Endodermal cell (in vitro differentiated cells): Measurements from ENCODE around the gene CMIP. TPM values are rescaled to one million over a fixed set of nuclear protein-coding genes. Genes with fewer than 3 reads are reported as not detected.
A peak's percentile ranks its signal among the peaks of the same experiment; 100 is the strongest.

Experiments used
- DNase-seq: peaks from one replicate; pipeline ENCODE4 v3.0.0-alpha.2; 2017
- H3K27ac ChIP-seq: 2 replicates; pipeline ENCODE4 v1.5.1; 2013; ENCODE audit warnings: mild to moderate bottlenecking, low read depth, low read length, moderate library complexity
- H3K27me3 ChIP-seq: 2 replicates; pipeline ENCODE4 v1.6.1; 2013; ENCODE audit warnings: mild to moderate bottlenecking, low read length, moderate library complexity; ENCODE audit not compliant: insufficient read depth, control insufficient read depth, poor library complexity, severe bottlenecking
- H3K36me3 ChIP-seq: 2 replicates; pipeline ENCODE4 v1.7.0; 2013; ENCODE audit warnings: mild to moderate bottlenecking, low read length, moderate library complexity; ENCODE audit not compliant: control insufficient read depth, insufficient read depth
- H3K4me1 ChIP-seq: one replicate; pipeline ENCODE4 v1.7.0; 2013; ENCODE audit warnings: low read length; ENCODE audit not compliant: control insufficient read depth, insufficient read depth
- H3K4me3 ChIP-seq: 2 replicates; pipeline ENCODE4 v1.5.1; 2013; ENCODE audit warnings: mild to moderate bottlenecking, low read length, moderate library complexity
- H3K9ac ChIP-seq: 2 replicates; pipeline ENCODE4 v1.6.1; 2013; ENCODE audit warnings: mild to moderate bottlenecking, low read length, moderate library complexity; ENCODE audit not compliant: poor library complexity, severe bottlenecking; ENCODE audit errors: extremely low read depth
- H3K9me3 ChIP-seq: 2 replicates; pipeline ENCODE4 v1.6.1; 2013; ENCODE audit warnings: mild to moderate bottlenecking, low read length, moderate library complexity; ENCODE audit not compliant: control insufficient read depth
- H3K27ac Mint-ChIP-seq: 2 replicates; pipeline ENCODE4 v1.8.0; 2020; ENCODE audit warnings: mixed read lengths
- H3K27me3 Mint-ChIP-seq: 2 replicates; pipeline ENCODE4 v1.8.0; 2021; ENCODE audit warnings: mild to moderate bottlenecking, mixed read lengths; ENCODE audit not compliant: insufficient read depth
- H3K36me3 Mint-ChIP-seq: 2 replicates; pipeline ENCODE4 v1.8.0; 2020; ENCODE audit warnings: low read depth, mixed read lengths
- H3K4me1 Mint-ChIP-seq: 2 replicates; pipeline ENCODE4 v1.8.0; 2020; ENCODE audit warnings: mixed read lengths
- H3K4me3 Mint-ChIP-seq: 2 replicates; pipeline ENCODE4 v1.8.0; 2020; ENCODE audit warnings: mild to moderate bottlenecking, moderate library complexity, mixed read lengths
- H3K9me3 Mint-ChIP-seq: 2 replicates; pipeline ENCODE4 v1.8.0; 2020; ENCODE audit warnings: mild to moderate bottlenecking, mixed read lengths
- WGBS, 2 experiments: methylation state at CpG; one replicate each; pipeline versions ENCODE4 v1.1.5 to v1.1.7; 2013; ENCODE audit warnings: missing lambda C conversion rate in 2 of 2, mixed read lengths in 1 of 2; ENCODE audit not compliant: insufficient coverage in 1 of 2, insufficient read length in 1 of 2; 5-methylcytosine and 5-hydroxymethylcytosine counted together
- total RNA-seq, 2 donors: library from RNA; stranded (reverse); fragmentation: NEBNext Ultra II Directional in 1 of 2; extraction: Animal tissue kit (Norgen Biotek cat#: 25700) in 1 of 2; gene quantifications; 2 replicates in 1 of 2; 3 replicates in 1 of 2; pipeline ENCODE4 v1.2.1, GENCODE V29; 2021
- TF ChIP-seq, protein P1 (sequence below): fragments of 200-600 bp; sonication (generic); conservative IDR thresholded peaks from 2 replicates; pipeline ENCODE4 v1.5.0; 2021; ENCODE audit warnings: antibody characterized with exemption, mild to moderate bottlenecking

Gene CMIP
- total RNA-seq, 2 donors from 2014 or later, result 64.0 to 64.7 TPM

DNA sequence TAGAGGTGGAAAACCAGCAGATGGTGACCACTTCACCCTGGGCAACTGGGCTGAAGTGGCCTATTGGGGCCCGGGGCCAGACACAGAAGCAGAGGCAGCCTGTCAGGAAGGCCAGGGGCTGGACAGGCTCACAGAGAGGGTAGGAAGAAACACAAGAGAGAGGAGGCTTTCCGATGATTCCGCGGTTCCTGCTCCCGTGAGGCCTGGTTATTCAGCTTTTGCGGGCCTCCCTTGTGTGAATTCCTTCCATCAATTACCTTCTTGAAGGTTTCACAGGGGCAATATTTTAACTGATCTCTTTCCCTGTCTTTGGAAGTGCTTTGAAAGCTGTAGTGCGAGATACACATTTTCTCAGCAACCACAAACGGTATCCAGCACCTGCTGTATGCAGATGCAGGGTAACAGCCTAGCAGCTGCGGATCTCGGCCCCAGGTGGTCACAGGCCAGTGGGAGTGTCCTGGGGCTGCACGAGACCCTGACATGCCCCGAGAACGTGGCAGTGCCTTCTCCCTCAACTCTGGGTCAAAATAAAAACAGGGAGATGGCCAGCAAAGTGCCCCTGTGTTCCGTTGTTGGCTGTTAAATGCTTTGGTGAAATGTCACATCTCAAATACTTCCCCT is 11.6 kb upstream of the CMIP start:
- H3K27ac Mint-ChIP-seq, result no peak overlapping the region
- no peak for DNase-seq
- Histone ChIP-seq H3K4me3 (no peak overlapping the region), H3K9ac (no peak overlapping the region), H3K4me1 (peaks cover 3% of the 10 kb centered on the region), H3K27me3 (no peaks in the 10 kb centered on the region), H3K27ac (peak overlapping the region; percentile 73), H3K36me3 (no peaks in the 10 kb centered on the region), H3K9me3 (no peaks in the 10 kb centered on the region)
- H3K4me1 Mint-ChIP-seq, result peaks cover 23% of the 10 kb centered on the region
- WGBS, 2 experiments, result 73 to 76% methylated on average over 10 to 14 of the region's 14 CpGs
- H3K36me3 Mint-ChIP-seq, result no peaks in the 10 kb centered on the region
- peaks cover 7% of the 10 kb centered on the region for H3K27me3 Mint-ChIP-seq
- TF ChIP-seq, protein P1, sequence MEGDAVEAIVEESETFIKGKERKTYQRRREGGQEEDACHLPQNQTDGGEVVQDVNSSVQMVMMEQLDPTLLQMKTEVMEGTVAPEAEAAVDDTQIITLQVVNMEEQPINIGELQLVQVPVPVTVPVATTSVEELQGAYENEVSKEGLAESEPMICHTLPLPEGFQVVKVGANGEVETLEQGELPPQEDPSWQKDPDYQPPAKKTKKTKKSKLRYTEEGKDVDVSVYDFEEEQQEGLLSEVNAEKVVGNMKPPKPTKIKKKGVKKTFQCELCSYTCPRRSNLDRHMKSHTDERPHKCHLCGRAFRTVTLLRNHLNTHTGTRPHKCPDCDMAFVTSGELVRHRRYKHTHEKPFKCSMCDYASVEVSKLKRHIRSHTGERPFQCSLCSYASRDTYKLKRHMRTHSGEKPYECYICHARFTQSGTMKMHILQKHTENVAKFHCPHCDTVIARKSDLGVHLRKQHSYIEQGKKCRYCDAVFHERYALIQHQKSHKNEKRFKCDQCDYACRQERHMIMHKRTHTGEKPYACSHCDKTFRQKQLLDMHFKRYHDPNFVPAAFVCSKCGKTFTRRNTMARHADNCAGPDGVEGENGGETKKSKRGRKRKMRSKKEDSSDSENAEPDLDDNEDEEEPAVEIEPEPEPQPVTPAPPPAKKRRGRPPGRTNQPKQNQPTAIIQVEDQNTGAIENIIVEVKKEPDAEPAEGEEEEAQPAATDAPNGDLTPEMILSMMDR, result no peak
- no peaks in the 10 kb centered on the region for H3K9me3 Mint-ChIP-seq
- no peak overlapping the region for H3K4me3 Mint-ChIP-seq

DNA sequence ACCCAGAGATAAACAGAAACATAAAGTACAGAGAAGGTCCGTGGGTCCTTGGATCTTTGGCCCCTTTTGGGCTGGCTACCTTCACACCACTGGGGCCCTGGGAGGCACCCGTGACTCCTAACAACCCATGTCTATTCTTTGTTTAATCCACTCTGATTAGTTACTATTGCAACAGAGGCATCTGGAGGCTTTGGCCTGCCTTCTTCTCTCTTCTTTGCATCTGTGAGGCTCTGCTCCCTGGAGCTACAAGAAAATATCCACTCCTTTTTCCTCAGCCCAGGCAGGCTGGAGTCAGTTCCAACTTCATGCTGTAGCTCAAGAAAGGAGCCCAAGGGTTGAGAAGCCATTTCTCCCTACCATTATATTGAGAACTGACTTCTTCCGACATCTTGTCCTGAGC is 9.5 kb upstream of the CMIP start:
- Mint-ChIP-seq H3K36me3 (no peaks in the 10 kb centered on the region), H3K27me3 (peaks cover 8% of the 10 kb centered on the region), H3K4me1 (peaks cover 19% of the 10 kb centered on the region), H3K4me3 (no peak overlapping the region), H3K27ac (no peak overlapping the region), H3K9me3 (no peaks in the 10 kb centered on the region)
- TF ChIP-seq, protein P1, result no peak
- 80 to 83% methylated on average over 2 to 3 of the region's 3 CpGs for WGBS, 2 experiments
- no peak for DNase-seq
- Histone ChIP-seq H3K27me3 (no peaks in the 10 kb centered on the region), H3K27ac (no peak overlapping the region), H3K9me3 (no peaks in the 10 kb centered on the region), H3K9ac (no peak overlapping the region), H3K36me3 (no peaks in the 10 kb centered on the region), H3K4me3 (no peak overlapping the region), H3K4me1 (peaks cover 3% of the 10 kb centered on the region)

DNA sequence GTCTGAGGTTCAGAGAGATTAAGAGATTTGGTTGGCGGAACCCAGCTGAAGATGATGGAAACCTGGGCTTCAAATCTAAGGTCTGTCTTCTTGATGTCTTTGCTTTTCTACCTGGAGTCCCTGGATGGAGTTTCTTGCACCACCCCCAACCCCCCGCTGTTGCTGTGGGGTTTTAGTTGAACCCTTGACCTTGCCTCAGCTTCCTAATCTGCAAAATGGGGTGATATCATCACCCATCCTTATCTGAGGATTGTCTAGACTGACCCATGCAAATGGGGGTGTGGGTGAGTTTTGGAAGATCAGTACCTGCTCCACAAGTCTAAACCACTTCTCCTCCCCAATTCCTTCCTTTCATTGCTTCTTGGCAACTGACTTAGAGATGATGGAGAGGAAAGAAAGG is 9.0 kb upstream of the CMIP start:
- Histone ChIP-seq H3K9me3 (no peaks in the 10 kb centered on the region), H3K27ac (no peak overlapping the region), H3K36me3 (no peaks in the 10 kb centered on the region), H3K4me3 (no peak overlapping the region), H3K4me1 (peaks cover 3% of the 10 kb centered on the region), H3K27me3 (no peaks in the 10 kb centered on the region), H3K9ac (no peak overlapping the region)
- no peak for DNase-seq
- peaks cover 8% of the 10 kb centered on the region for H3K27me3 Mint-ChIP-seq
- H3K36me3 Mint-ChIP-seq, result no peaks in the 10 kb centered on the region
- TF ChIP-seq, protein P1, result no peak
- H3K4me1 Mint-ChIP-seq, result peaks cover 19% of the 10 kb centered on the region
- no peaks in the 10 kb centered on the region for H3K9me3 Mint-ChIP-seq
- WGBS, 2 experiments, result 100% methylated on average over 1 to 2 of the region's 2 CpGs
- H3K27ac Mint-ChIP-seq, result no peak overlapping the region
- no peak overlapping the region for H3K4me3 Mint-ChIP-seq
